GM18951 (cell line): ENCODE measurements around the gene MPHOSPH6.
"Not testable (repeated sequence)": the region's sequence is repeated elsewhere in the genome, so short reads cannot be mapped to it uniquely, and the experiment has no call there.

Experiments
- POLR2A ChIP-seq: IDR thresholded peaks from 4 replicates; pipeline ENCODE4 v1.6.1; 2011; ENCODE audit warnings: mild to moderate bottlenecking; ENCODE audit not compliant: insufficient read length, insufficient read depth; ENCODE audit errors: extremely low read depth
- in situ Hi-C: fragments of 300-500 bp; cut with MboI; formaldehyde crosslinking; loops from one replicate; pipeline ENCODE4 v1.12.0; 2022; ENCODE audit warnings: low sequenced_read_pairs, mixed read lengths, inconsistent platforms; ENCODE audit not compliant: unreplicated experiment

Gene MPHOSPH6

GRCh38 chr16:82152641-82153112 is 17.3 kb downstream of the MPHOSPH6 start:
- TF ChIP-seq POLR2A, result no peak
- in situ Hi-C loops, result no loop called here

- TF ChIP-seq POLR2A, result no peak
- in situ Hi-C loops, result no loop called here
These were observed 17.8 kb downstream of the MPHOSPH6 start for GRCh38 chr16:82152196-82152595.

- in situ Hi-C loops, result no loop called here
- no peak for TF ChIP-seq POLR2A
These were observed 19.5 kb downstream of the MPHOSPH6 start for GRCh38 chr16:82150549-82150948.

GRCh38 chr16:82149536-82149935 is 20.5 kb downstream of the MPHOSPH6 start:
- in situ Hi-C loops, result no loop called here

GRCh38 chr16:82147546-82147945 is 22.5 kb downstream of the MPHOSPH6 start:
- TF ChIP-seq POLR2A, result no peak

More at GRCh38 chr16:82149536-82149935, 20.5 kb downstream of the MPHOSPH6 start:
- no peak for TF ChIP-seq POLR2A

GRCh38 chr16:82146957-82147356 is 23.1 kb downstream of the MPHOSPH6 start:
- no peak for TF ChIP-seq POLR2A
- in situ Hi-C loops, result no loop called here

More at GRCh38 chr16:82147546-82147945, 22.5 kb downstream of the MPHOSPH6 start:
- in situ Hi-C loops, result no loop called here

GRCh38 chr16:82146556-82146955 is 23.5 kb downstream of the MPHOSPH6 start:
- TF ChIP-seq POLR2A, result no peak
- in situ Hi-C loops, result no loop called here

GRCh38 chr16:82139286-82139571 is 30.8 kb downstream of the MPHOSPH6 start:
- in situ Hi-C loops, result not testable (repeated sequence)

GRCh38 chr16:82138478-82139285 is 31.3 kb downstream of the MPHOSPH6 start:
- in situ Hi-C loops, result no loop called here
- TF ChIP-seq POLR2A, result no peak

GRCh38 chr16:82137822-82138167 is 32.2 kb downstream of the MPHOSPH6 start:
- in situ Hi-C loops, result no loop called here
- TF ChIP-seq POLR2A, result no peak

- in situ Hi-C loops, result no loop called here
- TF ChIP-seq POLR2A, result no peak
These were observed 32.8 kb downstream of the MPHOSPH6 start for GRCh38 chr16:82136956-82137821.

- in situ Hi-C loops, result no loop called here
- no peak for TF ChIP-seq POLR2A
These were observed 34.2 kb downstream of the MPHOSPH6 start for GRCh38 chr16:82135844-82136243.

- in situ Hi-C loops, result no loop called here
- no peak for TF ChIP-seq POLR2A
These were observed 35.2 kb downstream of the MPHOSPH6 start for GRCh38 chr16:82134846-82135245.

GRCh38 chr16:82133798-82134197 is 36.2 kb downstream of the MPHOSPH6 start:
- no peak for TF ChIP-seq POLR2A
- in situ Hi-C loops, result no loop called here
